Astrocyte (in vitro differentiated cells and primary cell): ENCODE data around the gene MYH15. TPM values are rescaled to one million over a fixed set of nuclear protein-coding genes. Genes with fewer than 3 reads are reported as not detected.

Experiments used
- DNase-seq: peaks from one replicate; pipeline ENCODE4 v3.0.0-alpha.2; 2010; ENCODE audit warnings: low read depth
- FAIRE-seq: peaks from 2 replicates; lab custom pipeline; 2011; peaks lifted over from hg19 to GRCh38; lab: Jason Lieb, UNC
- H2AFZ ChIP-seq: 2 replicates; pipeline ENCODE4 v1.6.0; 2012; ENCODE audit warnings: low read depth, low read length, inconsistent platforms
- H3K27ac ChIP-seq: 2 replicates; pipeline ENCODE4 v1.5.1; 2011; ENCODE audit warnings: low read depth, low read length, inconsistent platforms
- H3K27me3 ChIP-seq: 2 replicates; pipeline ENCODE4 v1.6.0; 2011; ENCODE audit warnings: low read length, inconsistent platforms; ENCODE audit not compliant: insufficient read depth
- H3K36me3 ChIP-seq: 2 replicates; pipeline ENCODE4 v1.5.1; 2011; ENCODE audit warnings: low read length, inconsistent platforms; ENCODE audit not compliant: insufficient read depth
- H3K4me1 ChIP-seq: 2 replicates; pipeline ENCODE4 v1.5.1; 2011; ENCODE audit warnings: low read length, inconsistent platforms; ENCODE audit not compliant: insufficient read depth
- H3K4me2 ChIP-seq: 2 replicates; pipeline ENCODE4 v1.6.0; 2012; ENCODE audit warnings: low read length, inconsistent platforms
- H3K4me3 ChIP-seq: 2 replicates; pipeline ENCODE4 v1.5.1; 2011; ENCODE audit warnings: low read depth, mild to moderate bottlenecking, low read length, inconsistent platforms; ENCODE audit not compliant: insufficient read depth
- H3K79me2 ChIP-seq: 2 replicates; pipeline ENCODE4 v1.6.0; 2012; ENCODE audit warnings: mild to moderate bottlenecking, low read length, inconsistent platforms; ENCODE audit not compliant: insufficient read depth
- H3K9ac ChIP-seq: 2 replicates; pipeline ENCODE4 v1.6.0; 2012; ENCODE audit warnings: mild to moderate bottlenecking, low read length, inconsistent platforms
- H3K9me3 ChIP-seq: 2 replicates; pipeline ENCODE4 v1.5.1; 2012; ENCODE audit warnings: low read depth, mild to moderate bottlenecking, low read length, inconsistent platforms; ENCODE audit not compliant: insufficient read depth
- H4K20me1 ChIP-seq: 2 replicates; pipeline ENCODE4 v1.6.0; 2012; ENCODE audit warnings: low read length, inconsistent platforms; ENCODE audit not compliant: insufficient read depth
- H3K27ac Mint-ChIP-seq: one replicate; pipeline ENCODE4 v1.8.0; 2021; ENCODE audit warnings: mild to moderate bottlenecking, mixed read lengths; ENCODE audit not compliant: unreplicated experiment
- H3K27me3 Mint-ChIP-seq: one replicate; pipeline ENCODE4 v1.8.0; 2021; ENCODE audit warnings: low read depth, mixed read lengths; ENCODE audit not compliant: unreplicated experiment
- H3K36me3 Mint-ChIP-seq: one replicate; pipeline ENCODE4 v1.8.0; 2021; ENCODE audit warnings: low read depth, mixed read lengths; ENCODE audit not compliant: unreplicated experiment
- H3K4me1 Mint-ChIP-seq: one replicate; pipeline ENCODE4 v1.8.0; 2021; ENCODE audit warnings: low read depth, mixed read lengths; ENCODE audit not compliant: unreplicated experiment
- H3K4me3 Mint-ChIP-seq: one replicate; pipeline ENCODE4 v1.8.0; 2021; ENCODE audit warnings: mild to moderate bottlenecking, moderate library complexity, mixed read lengths; ENCODE audit not compliant: unreplicated experiment
- H3K9me3 Mint-ChIP-seq: one replicate; pipeline ENCODE4 v1.8.0; 2021; ENCODE audit warnings: mild to moderate bottlenecking, mixed read lengths; ENCODE audit not compliant: unreplicated experiment
- CTCF ChIP-seq: IDR thresholded peaks from 2 replicates; pipeline ENCODE4 v1.5.1; 2011; ENCODE audit warnings: low read depth, mild to moderate bottlenecking, inconsistent platforms, low read length, moderate library complexity; ENCODE audit not compliant: insufficient read depth
- EZH2 ChIP-seq: IDR thresholded peaks from 2 replicates; pipeline ENCODE4 v1.6.1; 2012; ENCODE audit warnings: mild to moderate bottlenecking, low read length, inconsistent platforms; ENCODE audit not compliant: insufficient read depth
- total RNA-seq: library from RNA; stranded (reverse); gene quantifications from 2 replicates; pipeline ENCODE4 v1.2.1, GENCODE V29; 2021

The MYH15 gene
- total RNA-seq, 1 donor from 2014 or later: 0.59 TPM

- no peak overlapping the region for H3K27ac Mint-ChIP-seq
- no peaks in the 10 kb centered on the region for H3K79me2 ChIP-seq
- H3K9me3 ChIP-seq: no peaks in the 10 kb centered on the region
- peaks cover 13% of the 10 kb centered on the region for H3K36me3 ChIP-seq
- H3K9me3 Mint-ChIP-seq: no peaks in the 10 kb centered on the region
- no peaks in the 10 kb centered on the region for H3K36me3 Mint-ChIP-seq
- H2AFZ ChIP-seq: no peak overlapping the region
- no peaks in the 10 kb centered on the region for H3K27me3 Mint-ChIP-seq
- no peak overlapping the region for H3K9ac ChIP-seq
- FAIRE-seq (peak; percentile 78), DNase-seq (peak; percentile 23)
- H3K4me2 ChIP-seq: no peak overlapping the region
- H4K20me1 ChIP-seq: no peaks in the 10 kb centered on the region
- H3K4me3 ChIP-seq: no peak overlapping the region
- H3K4me3 Mint-ChIP-seq: no peak overlapping the region
- TF ChIP-seq EZH2 (no peak), CTCF (peak; percentile 31)
- H3K27ac ChIP-seq: no peak overlapping the region
- no peaks in the 10 kb centered on the region for H3K27me3 ChIP-seq
- no peaks in the 10 kb centered on the region for H3K4me1 ChIP-seq
- H3K4me1 Mint-ChIP-seq: peaks cover 7% of the 10 kb centered on the region
These were observed 42.1 kb upstream of the MYH15 start for GRCh38 chr3:108552267-108553159.

GRCh38 chr3:108548886-108549285 is 38.5 kb upstream of the MYH15 start:
- H3K27ac ChIP-seq: no peak overlapping the region
- Mint-ChIP-seq H3K4me3 (no peak overlapping the region), H3K27ac (no peak overlapping the region), H3K9me3 (no peaks in the 10 kb centered on the region), H3K4me1 (peaks cover 2% of the 10 kb centered on the region), H3K36me3 (no peaks in the 10 kb centered on the region), H3K27me3 (no peaks in the 10 kb centered on the region)
- H3K79me2 ChIP-seq: no peaks in the 10 kb centered on the region
- no peak overlapping the region for H3K9ac ChIP-seq
- H3K4me1 ChIP-seq: no peaks in the 10 kb centered on the region
- DNase-seq (no peak), FAIRE-seq (no peak)
- no peak overlapping the region for H2AFZ ChIP-seq
- no peaks in the 10 kb centered on the region for H3K27me3 ChIP-seq
- no peak overlapping the region for H3K4me2 ChIP-seq
- no peaks in the 10 kb centered on the region for H3K9me3 ChIP-seq
- H3K4me3 ChIP-seq: no peak overlapping the region
- TF ChIP-seq CTCF (no peak), EZH2 (no peak)
- H3K36me3 ChIP-seq: peaks cover 6% of the 10 kb centered on the region
- no peaks in the 10 kb centered on the region for H4K20me1 ChIP-seq

GRCh38 chr3:108548304-108548703 is 37.9 kb upstream of the MYH15 start:
- H3K4me3 ChIP-seq: no peak overlapping the region
- no peak overlapping the region for H3K4me2 ChIP-seq
- FAIRE-seq: no peak
- no peaks in the 10 kb centered on the region for H3K27me3 ChIP-seq
- H2AFZ ChIP-seq: no peak overlapping the region
- peaks cover 5% of the 10 kb centered on the region for H3K36me3 Mint-ChIP-seq
- H3K36me3 ChIP-seq: peaks cover 6% of the 10 kb centered on the region
- TF ChIP-seq EZH2 (no peak), CTCF (no peak)
- no peaks in the 10 kb centered on the region for H3K9me3 ChIP-seq
- H3K4me1 Mint-ChIP-seq: peaks cover 2% of the 10 kb centered on the region
- H3K9me3 Mint-ChIP-seq: no peaks in the 10 kb centered on the region
- DNase-seq: no peak
- no peak overlapping the region for H3K4me3 Mint-ChIP-seq
- H3K27ac Mint-ChIP-seq: no peak overlapping the region
- H3K27me3 Mint-ChIP-seq: no peaks in the 10 kb centered on the region
- H3K4me1 ChIP-seq: no peaks in the 10 kb centered on the region
- H3K9ac ChIP-seq: no peak overlapping the region
- no peaks in the 10 kb centered on the region for H3K79me2 ChIP-seq
- H3K27ac ChIP-seq: no peak overlapping the region
- H4K20me1 ChIP-seq: no peaks in the 10 kb centered on the region
